A673 (cell line): ENCODE data around the gene CYS1. TPM values are rescaled to one million over a fixed set of nuclear protein-coding genes. Genes with fewer than 3 reads are reported as not detected.
"Not testable (repeated sequence)": the region's sequence is repeated elsewhere in the genome, so short reads cannot be mapped to it uniquely, and the experiment has no call there.

ENCODE experiments used
- BruUV-seq: library from RNA; stranded (reverse); fragments of 400-500 nt; replicated peaks from 2 replicates; lab custom pipeline; 2021; lab: Mats Ljungman, UMichigan
- CTCF ChIA-PET: fragments of 300-600 bp; sonication (Branson Sonifier 250); formaldehyde crosslinking; loops from one replicate; lab custom pipeline; 2022; ENCODE audit warnings: antibody characterized with exemption; lab: Charles Lee
- POLR2A ChIA-PET: fragments of 300-600 bp; sonication (Branson Sonifier 250); formaldehyde crosslinking; loops from one replicate; lab custom pipeline; 2022; ENCODE audit warnings: antibody characterized with exemption; ENCODE audit not compliant: low non-redundant PET; lab: Charles Lee
- DNase-seq: peaks from one replicate; pipeline ENCODE4 v3.0.0-alpha.2; 2015; ENCODE audit warnings: low spot score
- H3K27ac ChIP-seq: fragments of 200-600 bp; sonication (generic); 2 replicates; pipeline ENCODE4 v1.5.1; 2016; ENCODE audit warnings: mixed run types, low read depth, mild to moderate bottlenecking, mixed read lengths, antibody characterized with exemption, low read length; ENCODE audit not compliant: poor library complexity, severe bottlenecking
- H3K27me3 ChIP-seq: fragments of 200-600 bp; sonication (generic); replicated peaks from 2 replicates; pipeline ENCODE4 v1.6.1; 2017; ENCODE audit warnings: mixed run types, low read depth, mild to moderate bottlenecking, mixed read lengths, antibody characterized with exemption, low read length; ENCODE audit not compliant: insufficient read depth, poor library complexity
- H3K36me3 ChIP-seq: fragments of 200-600 bp; sonication (generic); 2 replicates; pipeline ENCODE4 v1.6.1; 2016; ENCODE audit warnings: mixed run types, mild to moderate bottlenecking, mixed read lengths, antibody characterized with exemption, low read length; ENCODE audit not compliant: insufficient read depth, poor library complexity, severe bottlenecking
- H3K4me1 ChIP-seq: fragments of 200-600 bp; sonication (generic); 2 replicates; pipeline ENCODE4 v1.6.1; 2017; ENCODE audit warnings: mixed run types, mild to moderate bottlenecking, mixed read lengths, antibody characterized with exemption, low read length; ENCODE audit not compliant: insufficient read depth, poor library complexity, severe bottlenecking
- H3K4me3 ChIP-seq: fragments of 200-600 bp; sonication (generic); 2 replicates; pipeline ENCODE4 v1.5.1; 2016; ENCODE audit warnings: low read depth, mixed run types, mild to moderate bottlenecking, mixed read lengths, low read length; ENCODE audit not compliant: poor library complexity, severe bottlenecking
- H3K9me3 ChIP-seq: fragments of 200-600 bp; sonication (generic); 2 replicates; pipeline ENCODE4 v1.6.1; 2016; ENCODE audit warnings: mixed run types, low read depth, mild to moderate bottlenecking, mixed read lengths, antibody characterized with exemption, low read length; ENCODE audit not compliant: poor library complexity, severe bottlenecking
- EZH2 ChIP-seq: fragments of 200-600 bp; sonication (generic); IDR thresholded peaks from 2 replicates; pipeline ENCODE4 v1.6.1; 2017; ENCODE audit warnings: borderline replicate concordance, low read depth, mild to moderate bottlenecking, mixed read lengths, antibody characterized with exemption, low read length; ENCODE audit not compliant: poor library complexity, severe bottlenecking
- intact Hi-C: fragments of 100-400 bp; cut with micrococcal nuclease; formaldehyde crosslinking; loops from one replicate; pipeline ENCODE4 v1.10.0; 2022; ENCODE audit not compliant: unreplicated experiment
- total RNA-seq: library from RNA; stranded (reverse); gene quantifications from 2 replicates; pipeline ENCODE4 v1.2.3, GENCODE V29; 2021
- TF ChIP-seq, protein P1 (sequence below): fragments of 300-800, 200-600 bp; sonication (generic); conservative IDR thresholded peaks from 2 replicates; pipeline ENCODE4 v1.5.1; 2017; ENCODE audit warnings: low read depth, mild to moderate bottlenecking, antibody characterized with exemption, low read length, moderate library complexity, mixed read lengths

Gene CYS1
- total RNA-seq, 1 experiment from 2014 or later = not detected

DNA sequence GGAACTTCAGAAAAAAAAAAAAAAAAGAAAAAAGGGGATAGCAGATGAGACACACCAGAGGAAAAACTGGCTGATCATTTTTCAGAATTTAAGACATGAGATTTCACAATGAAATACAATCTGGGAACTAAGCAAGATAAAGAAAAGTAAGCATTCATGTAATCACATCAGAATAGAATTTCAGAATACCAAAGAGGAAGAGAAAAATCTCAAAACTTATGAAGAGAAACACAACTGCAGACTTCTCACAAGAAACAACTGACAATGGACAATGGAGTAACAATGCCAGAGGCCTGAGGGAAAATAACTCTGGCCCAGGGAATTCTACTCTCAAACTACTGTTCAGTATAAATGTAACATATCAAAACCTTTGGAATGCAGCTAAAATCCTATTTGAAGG is 29.1 kb upstream of the CYS1 start:
- ChIA-PET POLR2A (no interaction called here), CTCF (no interaction called here)
- Histone ChIP-seq H3K4me1 (no peaks in the 10 kb centered on the region), H3K36me3 (no peaks in the 10 kb centered on the region), H3K27me3 (no peaks in the 10 kb centered on the region), H3K27ac (no peak overlapping the region), H3K9me3 (no peaks in the 10 kb centered on the region), H3K4me3 (no peak overlapping the region)
- DNase-seq = no peak
- no TSS peak for BruUV-seq
- TF ChIP-seq, protein P1, sequence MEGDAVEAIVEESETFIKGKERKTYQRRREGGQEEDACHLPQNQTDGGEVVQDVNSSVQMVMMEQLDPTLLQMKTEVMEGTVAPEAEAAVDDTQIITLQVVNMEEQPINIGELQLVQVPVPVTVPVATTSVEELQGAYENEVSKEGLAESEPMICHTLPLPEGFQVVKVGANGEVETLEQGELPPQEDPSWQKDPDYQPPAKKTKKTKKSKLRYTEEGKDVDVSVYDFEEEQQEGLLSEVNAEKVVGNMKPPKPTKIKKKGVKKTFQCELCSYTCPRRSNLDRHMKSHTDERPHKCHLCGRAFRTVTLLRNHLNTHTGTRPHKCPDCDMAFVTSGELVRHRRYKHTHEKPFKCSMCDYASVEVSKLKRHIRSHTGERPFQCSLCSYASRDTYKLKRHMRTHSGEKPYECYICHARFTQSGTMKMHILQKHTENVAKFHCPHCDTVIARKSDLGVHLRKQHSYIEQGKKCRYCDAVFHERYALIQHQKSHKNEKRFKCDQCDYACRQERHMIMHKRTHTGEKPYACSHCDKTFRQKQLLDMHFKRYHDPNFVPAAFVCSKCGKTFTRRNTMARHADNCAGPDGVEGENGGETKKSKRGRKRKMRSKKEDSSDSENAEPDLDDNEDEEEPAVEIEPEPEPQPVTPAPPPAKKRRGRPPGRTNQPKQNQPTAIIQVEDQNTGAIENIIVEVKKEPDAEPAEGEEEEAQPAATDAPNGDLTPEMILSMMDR = no peak
- TF ChIP-seq EZH2 = no peak
- intact Hi-C loops = no loop called here

DNA sequence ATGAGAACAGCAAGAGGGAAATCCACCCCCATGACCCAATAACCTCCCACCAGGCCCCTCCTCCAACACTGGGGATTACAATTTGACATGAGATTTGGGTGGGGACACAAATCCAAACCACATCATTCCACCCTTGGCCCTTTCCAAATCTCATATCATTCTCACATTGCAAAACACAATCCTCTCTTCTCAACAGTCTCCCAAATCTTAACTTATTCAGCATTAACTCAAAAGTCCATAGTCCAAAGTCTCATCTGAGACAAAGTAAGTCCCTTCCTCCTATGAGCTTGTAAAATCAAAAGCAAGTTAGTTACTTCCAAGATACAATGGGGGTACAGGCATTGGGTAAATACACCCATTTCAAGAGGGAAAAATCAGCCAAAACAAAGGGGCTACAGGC is 24.7 kb upstream of the CYS1 start:
- POLR2A ChIA-PET, CTCF ChIA-PET, H3K27ac ChIP-seq, H3K27me3 ChIP-seq, intact Hi-C loops, DNase-seq, H3K36me3 ChIP-seq, BruUV-seq, H3K9me3 ChIP-seq, H3K4me3 ChIP-seq, H3K4me1 ChIP-seq: not testable (repeated sequence)

DNA sequence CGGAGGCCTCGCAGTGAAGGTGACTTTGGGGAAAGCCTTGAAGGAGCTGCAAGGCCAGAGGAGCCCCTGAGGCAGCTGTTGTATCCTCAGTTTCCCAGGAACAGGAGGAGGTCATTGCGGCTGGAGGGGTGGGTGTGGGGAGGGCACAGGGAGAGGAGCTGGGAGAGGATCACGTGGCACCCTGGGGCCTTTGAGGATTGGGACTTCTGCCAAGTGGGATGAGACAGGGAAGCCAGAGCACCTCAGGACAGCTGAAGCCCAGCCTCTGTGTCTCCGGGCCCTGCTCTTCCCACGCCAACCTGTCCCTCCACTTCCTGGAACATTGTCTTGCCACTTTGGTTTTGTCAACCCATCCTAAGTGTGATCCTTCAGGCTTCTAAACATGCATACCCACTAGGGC is 23.0 kb upstream of the CYS1 start:
- Histone ChIP-seq H3K4me3 (no peak overlapping the region), H3K36me3 (no peaks in the 10 kb centered on the region), H3K27ac (no peak overlapping the region), H3K4me1 (no peaks in the 10 kb centered on the region), H3K9me3 (no peaks in the 10 kb centered on the region), H3K27me3 (no peaks in the 10 kb centered on the region)
- CTCF ChIA-PET = interaction anchor here (0.7 kb wide), 1 partner anchor 16 kb away, joined by 11 read pairs; no protein-coding TSS in a partner anchor
- intact Hi-C loops = no loop called here
- POLR2A ChIA-PET = interaction anchor here (0.6 kb wide), 1 partner anchor 42 kb away, joined by 4 read pairs; no protein-coding TSS in a partner anchor
- DNase-seq = no peak
- TF ChIP-seq EZH2 = no peak
- TF ChIP-seq, protein P1 = no peak
- BruUV-seq = no TSS peak

DNA sequence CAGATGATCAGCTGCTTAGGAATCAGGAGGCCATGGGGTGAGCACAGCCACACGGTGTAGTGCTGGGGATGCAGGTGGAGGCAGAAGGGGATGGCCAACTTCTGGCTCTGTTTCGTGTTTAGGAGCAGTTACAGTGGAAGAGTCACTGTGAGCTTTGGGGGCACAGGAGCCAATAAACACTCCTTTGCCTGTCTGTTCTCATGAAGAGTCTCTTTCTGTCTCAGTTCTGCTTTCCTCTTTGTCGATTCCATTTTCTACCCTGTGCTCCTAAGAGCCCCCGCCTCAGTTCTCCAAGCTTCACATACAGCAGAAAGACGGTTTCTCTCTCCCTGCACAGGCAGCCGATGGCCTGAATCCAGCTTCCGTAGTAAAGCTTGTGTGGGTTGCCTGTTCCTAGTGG is 21.3 kb upstream of the CYS1 start:
- no peak for DNase-seq
- Histone ChIP-seq H3K36me3 (no peaks in the 10 kb centered on the region), H3K27ac (no peak overlapping the region), H3K4me1 (no peaks in the 10 kb centered on the region), H3K9me3 (no peaks in the 10 kb centered on the region), H3K4me3 (no peak overlapping the region), H3K27me3 (no peaks in the 10 kb centered on the region)
- TF ChIP-seq, protein P1 = no peak
- TF ChIP-seq EZH2 = no peak
- ChIA-PET CTCF (no interaction called here), POLR2A (no interaction called here)
- no TSS peak for BruUV-seq
- intact Hi-C loops = no loop called here
